Stimulated activated CD4-positive, alpha-beta T cell treated with anti-CD3 and anti-CD28 coated beads, TNF-alpha, amount 100 ng/mL, for 4 hours (primary cell): Measurements from ENCODE around the gene IQCK.
"Not testable (repeated sequence)": the region's sequence is repeated elsewhere in the genome, so short reads cannot be mapped to it uniquely, and the experiment has no call there.

ENCODE experiments used
- DNase-seq, 3 experiments: peaks; one replicate each; pipeline ENCODE4 v3.0.0-alpha.2; 2020; ENCODE audit warnings: low read depth in 3 of 3

IQCK gene

GRCh38 chr16:19699472-19699871 lies 18.6 kb upstream of the IQCK start:
- no peak for DNase-seq

DNA sequence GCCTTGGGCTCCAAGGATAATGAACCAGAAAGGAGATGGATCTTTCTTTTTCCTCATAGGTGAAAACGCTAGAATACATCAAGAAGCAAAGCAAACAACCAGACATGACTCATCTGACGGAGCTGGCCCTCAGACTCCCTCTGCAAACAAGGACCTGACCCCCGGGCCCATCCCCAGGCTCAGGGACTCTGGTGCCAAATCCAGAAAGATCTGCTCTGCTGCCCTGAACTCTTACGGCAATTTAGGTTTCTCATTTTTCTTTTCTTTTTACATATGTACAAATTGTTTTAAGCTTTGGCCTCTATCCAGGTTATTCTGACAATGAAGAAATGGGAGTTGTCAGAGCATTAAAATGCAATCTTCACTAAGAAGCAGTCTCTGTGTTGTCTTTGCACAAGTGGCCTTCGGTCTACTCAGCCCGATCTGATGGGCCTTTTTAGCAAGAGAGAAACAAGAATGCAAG lies 17.7 kb upstream of the IQCK start:
- DNase-seq = no peak

DNA sequence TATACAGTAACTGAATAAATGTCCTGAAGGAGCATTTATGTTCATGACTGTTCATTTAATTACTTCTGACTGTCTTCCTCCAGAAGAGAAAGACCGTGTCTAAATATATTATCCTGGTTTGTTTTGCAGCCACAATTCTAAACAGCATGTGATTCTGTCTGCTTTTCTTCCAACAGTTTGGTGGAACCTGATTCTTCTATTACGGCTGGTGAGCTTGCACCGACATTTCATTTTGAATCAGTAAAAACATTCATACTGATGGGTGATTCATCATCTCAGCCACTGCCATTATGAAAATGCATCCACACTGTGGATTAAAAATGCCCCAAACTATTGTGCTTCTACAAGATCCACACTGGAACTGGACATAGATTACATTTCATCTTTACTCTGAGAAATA lies 17.0 kb upstream of the IQCK start:
- no peak for DNase-seq

- no peak for DNase-seq
Observed at GRCh38 chr16:19703172-19703889, 14.7 kb upstream of the IQCK start.

DNA sequence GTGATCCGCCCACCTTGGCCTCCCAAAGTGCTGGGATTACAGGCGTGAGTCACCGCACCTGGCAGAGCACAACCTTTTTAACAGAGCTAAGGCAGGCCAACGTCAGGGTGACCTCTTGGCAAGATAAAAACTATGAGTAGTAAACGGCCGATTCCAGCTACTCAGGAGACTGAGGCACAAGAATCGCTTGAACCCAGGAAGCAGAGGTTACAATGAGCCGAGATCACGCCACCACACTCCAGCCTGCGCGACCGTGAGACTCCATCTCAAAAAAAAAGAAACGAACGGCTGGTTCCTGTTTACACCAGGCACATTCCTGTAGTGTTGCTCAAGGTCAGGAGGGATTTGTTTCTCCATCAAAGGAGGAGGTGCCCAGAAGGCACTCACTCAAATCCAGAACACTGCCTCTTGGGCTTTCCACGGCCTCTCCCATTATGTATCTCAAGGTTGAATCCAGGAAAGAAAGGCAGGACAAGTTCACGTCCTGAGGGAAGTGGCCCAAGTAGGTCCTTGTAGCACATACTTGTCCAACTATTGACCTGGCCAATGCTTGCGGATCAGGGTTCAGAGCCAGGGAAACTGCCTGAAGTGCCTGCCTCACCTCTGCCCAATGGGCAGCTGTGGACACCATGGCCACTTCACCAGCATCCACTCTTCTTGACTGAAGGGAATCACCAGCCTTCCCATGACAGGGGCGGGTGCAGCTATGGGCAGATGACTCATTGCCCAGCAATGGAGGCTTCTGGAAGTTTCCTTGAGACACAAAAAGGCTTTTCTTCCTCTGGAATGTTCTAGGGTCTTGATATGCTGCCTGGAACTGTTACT lies 13.5 kb upstream of the IQCK start:
- DNase-seq = no peak

- DNase-seq = no peak
Observed at GRCh38 chr16:19705146-19705501, 12.9 kb upstream of the IQCK start.

DNA sequence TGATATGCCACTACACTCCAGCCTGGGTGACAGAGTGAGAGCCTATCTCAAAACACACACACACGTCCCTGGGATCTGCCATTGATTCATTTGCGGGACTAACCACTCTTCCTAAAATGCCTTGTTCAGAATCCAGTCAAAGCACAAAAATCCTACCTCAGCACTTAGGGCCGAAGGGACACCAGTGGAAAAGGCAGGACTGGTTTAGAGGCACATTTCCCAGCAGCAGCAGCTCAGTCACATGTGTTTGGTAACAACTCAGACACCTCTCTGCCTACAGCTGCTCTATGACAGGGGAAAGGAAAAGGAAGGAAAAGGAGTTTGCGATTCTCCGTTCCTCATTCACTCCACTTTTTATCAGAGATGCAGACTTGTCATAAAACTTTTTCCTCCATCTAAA lies 12.2 kb upstream of the IQCK start:
- no peak for DNase-seq

DNA sequence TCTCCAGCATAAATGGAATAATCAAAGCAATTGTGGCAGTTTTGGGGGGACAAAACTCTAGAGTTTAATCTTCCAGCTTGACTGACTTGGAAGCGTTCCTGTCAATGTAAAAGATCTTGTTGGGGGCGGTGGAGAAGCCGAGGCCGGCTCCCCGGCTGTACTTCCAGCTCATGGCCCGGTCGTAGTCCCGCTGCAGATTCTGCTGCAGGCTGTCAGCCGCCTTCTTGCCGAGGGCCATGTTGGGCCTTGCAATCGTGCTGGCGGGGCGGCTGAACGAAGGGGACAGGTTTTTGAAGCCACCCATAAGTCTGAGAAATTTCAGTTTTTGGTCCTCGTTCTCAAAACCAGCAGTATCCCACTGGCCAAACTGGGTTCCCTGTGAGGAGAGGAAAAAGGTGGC lies 11.2 kb upstream of the IQCK start:
- DNase-seq = no peak

GRCh38 chr16:19707569-19708295 lies 10.3 kb upstream of the IQCK start:
- no peak for DNase-seq

- no peak for DNase-seq
Observed at GRCh38 chr16:19708296-19709205, 9.5 kb upstream of the IQCK start.

GRCh38 chr16:19709381-19710136 lies 8.5 kb upstream of the IQCK start:
- no peak for DNase-seq

DNA sequence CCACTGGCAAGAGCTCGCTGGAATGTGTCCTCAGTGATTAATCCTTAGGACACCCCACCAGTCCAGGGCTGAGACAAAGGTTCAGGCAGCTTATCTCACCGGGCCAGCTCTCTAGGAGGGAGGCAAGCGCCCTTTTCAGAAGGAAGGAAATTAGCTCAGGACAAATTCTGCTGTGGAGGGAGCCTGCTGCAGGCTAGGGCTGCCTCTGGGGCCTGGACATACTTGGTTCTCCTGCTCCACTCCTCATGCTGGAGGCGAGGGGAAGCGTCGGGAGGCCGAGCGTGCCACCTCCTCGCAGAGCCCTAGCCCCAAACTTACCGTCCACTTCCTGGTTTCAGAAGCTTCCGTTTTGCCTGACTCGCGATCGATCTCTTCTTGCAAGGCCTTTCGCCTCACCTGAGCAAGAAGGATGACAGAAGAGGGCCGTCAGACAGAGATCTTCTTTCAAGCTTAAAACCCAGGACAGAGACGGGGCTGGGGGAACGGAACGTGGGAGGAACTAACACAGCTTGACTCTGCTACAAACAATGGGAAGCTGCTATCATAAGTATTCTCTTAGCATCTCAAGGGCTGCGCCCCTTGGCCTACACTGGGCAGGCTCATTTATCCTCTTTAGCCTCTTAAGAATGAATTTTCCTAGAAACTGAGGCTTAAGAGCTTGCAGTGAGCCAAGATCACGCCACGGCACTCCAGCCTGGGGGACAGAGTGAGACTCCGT lies 7.7 kb upstream of the IQCK start:
- DNase-seq = no peak

- DNase-seq = no peak
Observed at GRCh38 chr16:19710991-19711545, 7.0 kb upstream of the IQCK start.

DNA sequence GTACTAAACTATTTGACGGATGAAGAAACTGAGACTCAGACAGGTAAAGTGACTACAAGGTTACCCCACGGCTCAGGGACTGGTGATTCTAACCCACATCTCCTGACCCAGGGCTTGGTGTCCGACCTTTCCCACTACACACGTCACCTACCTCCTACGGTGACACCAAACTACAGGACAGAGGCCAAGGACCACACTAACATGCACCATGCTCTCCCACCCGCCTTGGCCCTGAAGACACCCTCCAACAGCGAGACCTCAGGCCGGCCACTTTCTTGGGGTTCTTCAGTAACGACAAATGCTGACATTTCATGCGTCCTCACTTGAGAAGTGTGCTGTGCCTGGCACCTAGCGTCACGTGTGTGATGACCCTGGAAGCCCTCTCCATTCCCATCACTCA lies 6.4 kb upstream of the IQCK start:
- DNase-seq = no peak

- no peak for DNase-seq
Observed at GRCh38 chr16:19712418-19713058, 5.5 kb upstream of the IQCK start.

DNA sequence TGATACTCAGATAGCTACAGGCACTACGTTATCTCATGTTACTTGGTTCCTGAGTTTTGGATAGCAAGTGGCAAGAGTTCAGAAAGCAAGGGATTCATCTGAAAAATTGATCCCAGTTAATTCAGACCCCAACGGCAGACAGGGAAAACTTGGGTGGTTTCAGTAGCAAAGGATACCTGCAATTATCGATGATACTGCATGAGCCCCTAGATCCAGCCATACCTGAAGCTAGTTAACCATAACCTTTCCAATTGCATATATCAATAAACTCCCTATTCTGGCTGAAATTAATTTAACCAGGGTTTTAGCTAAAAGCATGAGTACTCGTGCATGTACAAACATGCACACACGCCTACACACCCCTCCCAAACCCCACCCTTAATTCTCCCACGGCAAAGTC lies 4.4 kb upstream of the IQCK start:
- no peak for DNase-seq

DNA sequence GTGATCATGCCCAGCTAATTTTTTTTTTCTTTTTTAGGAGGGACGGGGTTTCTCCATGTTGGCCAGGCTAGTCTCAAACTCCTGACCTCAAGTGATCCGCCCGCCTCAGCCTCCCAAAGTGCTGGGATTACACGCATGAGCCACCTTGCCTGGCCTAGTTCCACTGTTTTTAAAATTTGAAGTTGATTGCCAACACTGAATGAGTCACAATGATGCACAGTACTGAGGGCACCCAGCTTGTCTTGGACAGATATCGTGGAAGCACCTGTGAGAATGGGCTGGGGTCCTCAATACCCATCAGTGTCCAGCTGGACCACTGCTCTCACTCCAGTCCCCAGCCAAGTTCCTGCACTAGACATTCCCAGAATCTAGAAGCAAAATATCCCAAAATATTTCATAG lies 2.5 kb upstream of the IQCK start:
- DNase-seq = no peak

DNA sequence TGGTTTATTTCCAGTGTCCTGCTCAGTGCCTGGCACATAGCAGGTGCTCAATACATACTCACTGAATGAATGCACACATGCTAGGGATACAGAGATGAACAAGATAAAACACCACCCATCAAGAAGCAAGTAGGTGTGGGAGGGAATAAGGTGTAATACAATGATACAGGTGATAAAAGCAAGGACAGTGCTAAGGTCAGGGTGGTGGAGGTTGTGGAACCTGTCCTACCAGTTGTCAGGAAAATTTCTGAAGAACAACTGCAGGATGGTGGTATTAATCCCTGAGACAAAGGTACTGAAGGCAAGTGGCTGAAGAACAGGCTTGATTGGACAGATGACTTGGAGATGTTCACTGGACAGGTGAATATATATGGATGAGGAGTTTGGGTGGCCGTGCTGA lies 1.9 kb upstream of the IQCK start:
- DNase-seq = no peak

- DNase-seq = not testable (repeated sequence)
Observed at GRCh38 chr16:19716728-19717127, 1.3 kb upstream of the IQCK start.
